HG02973 (cell line): ENCODE measurements around the gene ANKZF1.
A peak's percentile ranks its signal among the peaks of the same experiment; 100 is the strongest.

Source experiments
- ATAC-seq: cut with Tn5 transposase; IDR thresholded peaks from one replicate; pipeline ENCODE4 v1.9.1; 2021; ENCODE audit warnings: moderate library complexity; ENCODE audit not compliant: unreplicated experiment

ANKZF1 gene

DNA sequence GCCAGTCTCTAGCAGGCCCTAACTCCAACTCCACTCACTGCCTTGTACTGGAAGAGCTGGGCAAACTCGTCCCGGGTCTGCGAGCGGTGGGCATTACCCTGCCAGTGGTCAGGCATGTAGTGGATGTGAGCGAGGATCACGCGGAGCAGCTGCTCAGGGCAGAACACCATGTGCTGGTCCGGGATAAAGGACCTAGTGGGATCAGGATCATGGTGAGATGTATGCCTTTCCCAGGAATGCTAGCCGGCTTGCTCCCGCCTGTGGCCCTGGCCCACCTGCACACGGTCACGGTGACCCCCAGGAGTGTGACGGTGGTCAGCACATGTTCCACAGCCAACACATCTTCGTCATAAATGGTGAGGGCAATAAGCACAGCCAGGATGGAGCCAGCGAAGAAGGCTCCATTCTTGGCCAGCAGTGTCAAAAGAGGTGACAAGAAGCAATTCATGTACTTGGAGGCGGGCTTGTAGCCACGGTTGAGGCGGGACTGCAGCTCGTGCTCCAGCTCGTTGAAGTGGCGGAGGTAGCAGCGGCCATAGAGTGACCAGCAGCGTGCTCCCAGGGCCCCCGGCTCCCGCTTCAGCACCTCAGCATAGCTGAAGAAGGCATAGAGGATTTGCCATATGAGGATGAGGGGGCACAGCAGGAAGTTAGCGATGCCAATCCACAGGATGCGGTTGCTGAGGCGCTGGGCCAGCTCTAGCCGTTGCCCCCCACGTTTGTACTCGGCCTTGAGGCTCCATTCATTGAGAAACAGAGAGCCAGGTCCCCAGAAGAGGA, 5.6 kb upstream of the ANKZF1 start:
- ATAC-seq, result no peak

DNA sequence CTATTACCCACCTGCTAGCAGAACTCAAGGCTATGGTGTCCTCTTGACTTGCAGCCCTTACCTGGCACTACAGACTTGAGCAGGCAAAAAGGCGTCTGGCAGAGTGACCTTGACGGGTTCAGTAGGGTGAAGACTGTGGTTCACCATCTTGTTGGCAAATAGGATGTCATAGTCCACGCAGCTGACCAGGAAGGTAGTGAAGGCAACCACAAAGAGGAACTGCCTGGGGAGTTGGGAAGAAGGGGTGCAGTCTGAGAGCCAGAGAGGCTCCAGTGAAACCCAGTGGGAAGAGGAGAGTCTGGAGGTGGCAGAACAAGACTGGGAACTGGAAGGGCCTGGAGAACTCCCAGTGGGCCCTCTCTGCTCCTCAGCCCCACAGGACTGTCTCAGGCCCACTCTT, 4.3 kb upstream of the ANKZF1 start:
- ATAC-seq, result no peak

DNA sequence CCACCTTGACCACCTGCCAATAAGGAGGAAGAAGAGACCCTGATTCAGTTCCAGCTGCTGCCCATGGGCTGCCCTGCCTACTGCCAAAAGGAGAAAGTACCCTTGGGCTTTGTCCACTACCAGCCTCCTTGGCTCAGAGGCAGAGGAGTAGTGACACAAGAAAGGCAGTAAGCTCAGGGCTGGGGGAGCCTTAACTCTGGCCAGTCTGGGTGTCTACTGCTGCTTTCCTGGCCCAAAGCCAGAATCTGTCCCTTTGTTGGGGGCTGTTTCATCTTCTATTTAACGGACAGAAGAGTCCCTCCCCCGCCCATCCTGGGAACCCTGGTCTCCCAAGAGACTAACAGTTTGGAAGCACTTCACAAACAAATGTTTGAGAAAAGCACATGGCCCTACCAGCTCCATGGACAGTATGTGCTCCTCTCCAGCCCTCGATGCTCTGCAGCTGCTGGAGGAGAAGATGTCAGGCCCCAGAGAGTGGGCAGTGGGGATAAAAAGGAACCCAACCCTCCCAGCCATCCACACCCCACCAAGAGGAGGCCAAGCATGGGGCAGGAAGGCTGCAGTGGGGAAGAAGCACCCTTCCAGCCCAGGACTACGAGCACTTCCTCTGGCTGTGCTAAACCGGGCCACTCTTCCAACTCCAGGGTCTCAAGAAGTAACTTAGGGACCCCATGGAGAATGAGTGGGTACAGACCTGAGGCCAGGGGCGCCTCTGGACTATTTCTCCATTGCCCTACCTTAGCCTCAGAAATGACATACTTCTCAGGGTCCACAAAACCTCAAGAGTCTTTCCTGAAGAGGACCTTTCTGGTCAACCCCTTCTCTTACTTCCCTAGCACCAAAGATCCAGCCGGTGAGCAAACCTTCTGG, 1.3 kb upstream of the ANKZF1 start:
- no peak for ATAC-seq

DNA sequence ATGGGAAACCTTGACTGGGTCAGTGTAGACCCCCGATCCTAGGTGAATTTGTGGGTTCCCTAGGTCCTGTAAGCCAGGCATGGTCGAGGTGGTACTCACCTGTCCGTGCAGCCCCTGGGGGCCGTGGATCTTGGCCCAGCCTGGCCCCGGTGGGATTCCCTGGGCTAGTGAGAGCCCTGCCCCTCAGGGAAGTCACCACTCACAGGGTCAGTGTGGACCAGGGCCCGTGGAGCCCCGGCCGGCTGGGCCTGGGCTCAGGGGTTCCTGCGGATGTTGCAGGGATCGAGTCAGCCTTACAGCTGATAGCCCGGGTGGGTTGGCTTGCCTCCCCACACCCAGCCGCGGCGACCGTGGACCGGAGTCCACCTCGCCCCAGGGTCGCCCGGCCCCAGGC, 698 bp upstream of the ANKZF1 start:
- ATAC-seq, result no peak

DNA sequence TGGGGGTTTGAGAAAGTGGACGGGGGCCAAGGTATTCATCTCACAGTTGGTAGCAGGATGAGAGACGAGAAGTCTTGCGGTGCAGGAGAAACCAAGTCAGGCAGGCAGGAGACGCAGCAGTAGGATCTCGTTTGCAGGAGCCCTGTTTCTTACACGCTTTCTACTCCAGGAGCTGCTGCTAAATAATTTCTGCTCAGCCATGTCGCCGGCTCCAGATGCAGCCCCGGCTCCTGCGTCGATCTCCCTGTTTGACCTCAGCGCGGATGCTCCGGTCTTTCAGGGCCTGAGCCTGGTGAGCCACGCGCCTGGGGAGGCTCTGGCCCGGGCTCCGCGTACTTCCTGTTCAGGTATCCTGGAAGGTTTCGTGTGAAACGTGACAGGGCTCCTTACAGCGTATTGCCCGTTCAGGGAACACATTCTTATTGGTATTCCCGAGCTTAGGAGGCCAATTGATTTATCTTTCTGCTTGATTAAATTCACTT, 494 bp downstream of the ANKZF1 start:
- ATAC-seq, result peak; percentile 16

DNA sequence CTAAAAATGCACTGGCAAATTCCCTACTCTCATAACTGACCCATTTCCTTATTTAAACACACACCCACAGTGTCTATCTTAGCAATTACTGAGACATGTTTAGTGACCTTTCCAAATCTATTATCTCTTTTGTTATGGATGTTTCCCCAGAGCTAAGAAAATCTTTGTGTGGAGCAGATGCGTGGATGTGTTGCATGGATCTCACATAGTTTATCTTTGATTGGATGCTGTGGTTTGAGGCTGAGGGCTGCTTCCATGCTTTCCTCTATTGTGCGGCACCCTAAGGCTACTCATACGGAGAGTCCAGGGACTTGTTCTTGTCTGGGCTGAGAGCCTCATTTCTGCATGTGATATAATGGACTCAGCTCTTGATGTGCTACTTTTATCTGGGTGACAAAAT, 4.7 kb downstream of the ANKZF1 start:
- ATAC-seq, result no peak

DNA sequence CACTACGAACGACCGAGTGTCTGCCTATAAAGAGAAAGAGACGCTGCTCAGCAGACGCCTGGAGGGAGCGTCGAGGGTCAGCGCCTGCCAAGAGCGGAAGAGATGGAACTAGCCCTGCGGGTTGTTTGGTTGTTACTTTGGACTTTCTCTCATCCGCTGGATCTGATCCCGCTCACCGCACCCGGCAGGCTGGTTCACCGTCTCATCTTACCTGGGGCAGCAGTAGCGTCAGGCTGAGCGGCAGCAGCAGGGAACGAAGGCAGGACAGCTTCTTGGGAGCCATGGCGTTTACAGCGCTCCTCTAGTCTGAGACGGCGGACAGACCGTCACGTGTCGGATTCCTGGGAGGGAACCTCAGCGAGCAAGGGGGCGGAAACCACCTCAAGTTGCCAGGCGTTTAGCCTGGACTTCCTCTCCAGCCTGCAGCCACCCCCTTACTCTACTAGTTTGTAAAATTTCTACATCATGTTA, 13.7 kb downstream of the ANKZF1 start:
- no peak for ATAC-seq

DNA sequence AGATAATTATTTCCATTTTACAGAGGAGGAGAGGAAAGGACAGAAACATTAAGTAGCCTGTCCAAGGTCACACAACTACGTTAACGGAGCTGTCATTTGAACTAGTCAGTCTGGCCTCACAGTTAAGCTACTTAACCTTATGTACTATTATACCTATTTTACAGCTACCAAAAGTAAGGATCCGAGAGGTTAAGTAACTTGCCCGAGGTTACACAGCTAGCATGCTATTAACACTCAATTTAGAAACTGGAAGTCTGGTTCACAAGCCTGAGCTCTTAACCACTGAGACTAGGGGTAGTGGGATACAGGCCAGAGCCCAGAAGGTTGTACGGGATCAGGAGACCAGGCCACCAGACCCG, 15.2 kb downstream of the ANKZF1 start:
- no peak for ATAC-seq

DNA sequence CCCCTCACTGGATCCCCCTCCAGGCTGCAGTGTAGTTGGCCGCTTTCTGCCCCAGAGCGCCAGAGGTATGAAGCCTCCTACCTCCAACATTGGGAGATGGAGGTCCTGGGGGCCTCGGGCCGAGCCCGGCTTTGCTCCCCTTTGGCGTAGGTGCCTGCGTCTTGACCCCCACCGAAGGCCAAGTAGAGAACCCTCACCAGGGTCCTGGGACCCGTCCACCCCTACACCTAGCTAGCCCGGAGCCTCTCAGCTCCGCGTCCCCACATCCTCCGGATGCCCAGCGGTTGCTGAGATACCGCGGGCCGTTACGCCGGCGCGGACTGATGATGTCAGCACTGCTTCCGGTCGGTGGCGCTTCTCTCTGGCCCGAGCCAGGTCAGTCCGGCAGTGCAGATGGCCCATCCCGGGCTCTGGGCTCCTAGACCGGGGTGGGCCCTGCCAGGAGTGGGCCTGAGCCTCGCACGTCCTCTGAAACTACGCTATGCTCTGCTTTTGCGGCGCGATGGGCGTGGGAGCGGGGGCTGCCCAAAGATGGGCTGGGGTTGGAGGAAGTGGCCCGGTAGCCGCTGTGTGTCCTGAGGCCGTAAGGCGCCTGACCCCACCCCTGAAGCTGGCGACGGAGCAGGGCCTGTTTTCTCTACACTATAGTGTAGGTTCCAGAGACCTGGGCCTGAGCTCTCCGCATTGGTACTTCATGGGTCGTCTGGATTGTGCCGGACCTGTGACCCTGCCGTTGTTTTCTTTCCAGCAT, 15.7 kb downstream of the ANKZF1 start, which contains the start of the genes GLB1L and STK16:
TSS of gene GLB1L (minus strand) at position 297 of the 751 bp plus-strand sequence. CDS start 1,871 bp downstream, outside the sequence.
TSS of gene STK16 (plus strand) at position 332 of the 751 bp plus-strand sequence. CDS start 521 bp downstream, outside the sequence.
- peak; percentile 68 for ATAC-seq

DNA sequence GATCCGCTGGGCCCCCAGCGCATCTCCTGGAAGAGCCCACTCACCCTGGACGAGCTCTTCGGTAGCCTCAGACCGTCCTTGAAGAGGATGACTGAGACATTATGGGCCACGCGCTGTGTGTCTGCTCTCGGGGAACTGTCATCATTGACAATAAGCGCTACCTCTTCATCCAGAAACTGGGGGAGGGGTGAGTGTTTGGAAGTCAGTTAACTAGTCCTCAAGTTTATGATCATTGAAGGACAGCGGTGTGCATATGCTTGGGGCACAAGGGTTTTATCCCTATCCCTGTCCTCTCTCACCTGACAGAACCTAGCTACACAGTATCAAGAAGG, 16.3 kb downstream of the ANKZF1 start:
- no peak for ATAC-seq

DNA sequence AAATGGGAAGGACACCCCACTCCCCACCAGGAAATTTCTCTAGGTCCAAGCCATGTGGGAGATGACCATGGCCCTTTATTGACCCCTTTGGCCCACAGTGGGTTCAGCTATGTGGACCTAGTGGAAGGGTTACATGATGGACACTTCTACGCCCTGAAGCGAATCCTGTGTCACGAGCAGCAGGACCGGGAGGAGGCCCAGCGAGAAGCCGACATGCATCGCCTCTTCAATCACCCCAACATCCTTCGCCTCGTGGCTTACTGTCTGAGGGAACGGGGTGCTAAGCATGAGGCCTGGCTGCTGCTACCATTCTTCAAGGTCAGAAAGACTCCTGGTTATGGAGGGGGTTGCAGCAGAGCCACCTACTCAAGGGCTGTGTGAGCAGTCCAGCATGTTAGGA, 17.0 kb downstream of the ANKZF1 start:
- no peak for ATAC-seq

DNA sequence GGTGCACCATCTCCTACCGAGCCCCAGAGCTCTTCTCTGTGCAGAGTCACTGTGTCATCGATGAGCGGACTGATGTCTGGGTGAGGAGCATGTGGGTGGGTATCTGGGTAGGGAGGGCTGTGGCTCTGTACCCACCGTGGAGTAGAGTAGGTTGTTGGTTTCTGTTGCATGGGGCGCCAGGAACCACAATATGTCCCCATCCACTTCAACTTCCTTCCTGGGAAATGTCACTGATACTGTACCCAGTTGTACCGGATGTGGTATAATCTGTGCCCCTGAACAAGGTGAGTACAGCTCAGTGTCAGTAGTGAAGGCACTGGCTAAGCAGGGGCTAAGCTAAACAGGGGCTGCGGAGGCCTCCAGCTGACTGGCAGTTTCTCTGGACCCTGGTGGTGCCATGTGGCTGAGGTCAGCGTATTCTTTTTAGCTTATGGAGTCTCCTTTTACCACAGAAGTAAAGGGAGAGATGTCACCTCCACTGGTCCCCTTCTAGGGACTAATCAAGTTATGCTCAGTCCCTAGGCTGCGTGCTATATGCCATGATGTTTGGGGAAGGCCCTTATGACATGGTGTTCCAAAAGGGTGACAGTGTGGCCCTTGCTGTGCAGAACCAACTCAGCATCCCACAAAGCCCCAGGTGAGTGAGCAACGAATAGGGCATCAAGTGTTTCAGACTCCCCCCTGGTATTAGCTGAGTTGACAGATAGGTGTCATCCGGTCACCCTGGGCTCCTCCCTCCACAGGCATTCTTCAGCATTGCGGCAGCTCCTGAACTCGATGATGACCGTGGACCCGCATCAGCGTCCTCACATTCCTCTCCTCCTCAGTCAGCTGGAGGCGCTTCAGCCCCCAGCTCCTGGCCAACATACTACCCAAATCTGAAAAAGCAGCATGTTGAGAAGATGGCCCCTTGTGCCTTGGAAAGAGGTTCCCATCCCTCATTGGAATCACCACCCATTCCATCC, 18.4 kb downstream of the ANKZF1 start:
- ATAC-seq, result no peak

DNA sequence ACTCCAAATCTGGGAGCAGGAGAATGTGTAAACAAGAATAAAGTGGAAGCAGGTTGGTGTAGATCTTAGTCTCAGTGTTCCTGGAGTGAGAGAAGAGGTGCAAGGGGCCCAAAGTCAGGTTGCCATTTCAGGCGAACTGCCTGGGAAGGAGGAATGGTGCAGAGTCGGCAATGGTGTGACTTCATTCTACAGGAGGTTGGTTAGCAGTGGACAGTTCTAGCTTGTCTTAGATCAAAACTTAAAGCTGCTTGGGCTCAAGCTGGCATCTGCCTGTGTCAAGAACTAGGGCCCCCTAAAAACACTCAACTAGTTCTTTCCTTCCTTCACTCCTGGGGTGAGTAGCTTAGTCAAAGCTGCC, 19.2 kb downstream of the ANKZF1 start:
- no peak for ATAC-seq

DNA sequence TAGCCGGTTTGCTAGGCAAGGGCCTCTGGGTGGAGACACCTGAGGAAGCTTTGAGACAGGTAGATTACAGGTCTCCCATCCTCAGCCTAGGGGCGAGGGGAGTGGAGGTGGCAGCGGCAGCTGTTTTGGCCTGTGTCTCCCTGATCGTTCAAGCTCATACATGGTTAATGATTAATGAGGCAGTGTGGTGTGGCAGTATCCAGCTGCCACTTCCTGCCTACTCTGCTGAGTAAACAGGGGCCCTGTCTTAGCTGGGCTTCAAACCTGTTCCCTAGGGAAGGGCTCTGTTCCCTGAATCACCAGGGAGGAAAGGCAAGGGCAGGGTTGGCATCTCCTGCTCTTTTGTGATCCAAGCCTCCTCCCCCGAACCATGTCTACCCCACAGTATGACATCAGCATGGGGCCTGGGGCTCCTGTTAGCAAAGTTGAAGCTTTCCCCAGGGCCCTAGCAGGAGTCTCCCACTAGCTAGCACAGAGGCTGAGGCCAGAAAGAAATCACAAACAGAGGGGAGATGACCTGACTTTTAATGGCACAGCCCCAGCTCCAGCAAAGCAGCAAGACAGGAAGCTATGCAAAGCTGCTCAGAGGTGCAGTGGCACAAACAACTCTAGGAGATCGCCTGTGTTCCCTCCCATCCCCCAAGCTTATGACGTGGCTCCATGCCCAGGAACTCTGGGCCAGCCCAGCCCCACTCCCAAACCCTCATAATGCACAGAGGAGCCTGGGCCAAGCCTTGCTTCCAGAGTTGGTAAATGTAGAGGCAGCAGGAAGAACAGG, 19.8 kb downstream of the ANKZF1 start:
- ATAC-seq, result peak; percentile 32

DNA sequence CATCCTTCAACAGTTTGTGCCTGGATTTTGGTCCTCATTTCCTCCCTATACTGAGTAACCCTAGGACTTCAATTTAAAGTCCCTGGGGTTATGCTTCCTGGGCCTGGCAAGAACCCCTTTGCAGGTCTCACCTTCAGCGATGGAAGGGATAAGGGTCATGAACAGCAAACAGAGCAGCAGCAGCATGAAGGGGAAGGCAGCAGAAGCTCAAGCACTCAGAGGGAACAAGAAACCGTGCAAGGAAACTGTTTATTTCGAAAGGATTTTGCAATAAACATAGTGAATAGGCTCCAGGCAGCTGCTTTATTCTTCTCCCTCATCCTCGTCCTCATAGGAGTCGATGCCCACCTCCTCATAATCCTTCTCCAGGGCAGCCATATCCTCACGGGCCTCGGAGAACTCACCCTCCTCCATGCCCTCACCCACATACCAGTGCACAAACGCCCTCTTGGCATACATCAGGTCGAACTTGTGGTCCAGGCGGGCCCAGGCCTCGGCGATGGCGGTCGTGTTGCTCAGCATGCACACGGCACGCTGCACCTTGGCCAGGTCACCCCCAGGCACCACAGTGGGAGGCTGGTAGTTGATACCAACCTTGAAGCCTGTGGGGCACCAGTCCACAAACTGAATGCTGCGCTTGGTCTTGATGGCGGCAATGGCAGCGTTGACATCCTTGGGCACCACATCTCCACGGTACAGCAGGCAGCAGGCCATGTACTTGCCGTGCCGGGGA, 20.6 kb downstream of the ANKZF1 start:
- no peak for ATAC-seq

DNA sequence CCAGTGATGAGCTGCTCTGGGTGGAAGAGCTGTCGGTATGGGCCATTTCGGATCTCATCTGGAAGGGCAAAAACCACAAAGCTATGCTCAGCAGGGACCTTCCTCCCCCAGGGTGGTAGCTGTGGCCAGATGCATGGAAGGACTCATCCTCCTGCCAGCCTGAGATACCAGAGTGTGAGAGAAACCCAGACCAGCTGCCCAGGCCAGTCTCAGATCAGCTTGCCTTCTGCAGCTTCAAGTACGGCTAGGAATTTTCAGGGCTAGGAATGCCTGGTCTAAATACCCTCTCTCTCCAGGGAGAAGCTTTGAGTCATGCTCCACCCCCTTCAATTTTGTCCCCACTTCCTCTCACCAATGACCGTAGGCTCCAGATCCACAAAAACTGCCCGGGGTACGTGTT, 22.1 kb downstream of the ANKZF1 start:
- ATAC-seq, result no peak

DNA sequence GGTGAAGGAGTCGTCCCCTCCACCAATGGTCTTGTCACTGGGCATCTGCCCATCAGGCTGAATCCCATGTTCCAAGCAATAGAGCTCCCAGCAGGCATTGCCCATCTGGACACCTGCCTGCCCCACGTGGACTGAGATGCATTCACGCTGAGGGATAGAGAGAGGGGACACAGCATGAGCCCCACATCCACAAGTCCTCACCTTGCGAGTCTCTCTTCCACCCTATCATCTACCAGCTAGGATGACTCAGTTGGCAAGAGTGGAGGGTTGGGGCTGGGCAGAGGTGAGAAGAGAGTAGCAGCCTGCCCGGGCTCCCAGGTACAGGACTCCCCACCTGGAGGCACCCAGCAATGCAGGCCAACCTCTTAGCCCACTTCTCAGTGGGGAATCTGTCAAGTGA, 22.5 kb downstream of the ANKZF1 start:
- no peak for ATAC-seq

DNA sequence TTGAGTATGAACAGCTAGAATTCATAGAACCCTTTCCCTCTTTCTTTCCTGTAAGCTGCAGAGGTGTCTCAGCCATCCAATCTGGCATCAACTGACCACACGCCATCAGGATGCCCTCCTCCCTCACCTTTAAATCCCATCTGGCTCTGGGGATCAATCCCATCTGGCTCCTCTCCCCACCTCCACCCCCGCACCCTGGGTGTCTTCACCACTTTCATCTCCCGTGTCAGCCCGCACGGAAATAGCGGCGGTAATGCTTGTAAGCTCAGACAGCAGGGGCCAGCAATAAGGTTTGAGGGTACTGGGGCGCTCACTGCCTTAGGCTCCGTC, 22.9 kb downstream of the ANKZF1 start:
- ATAC-seq, result no peak
